ENCODE data around the gene BGLAP.

Gene BGLAP

GRCh38 chr1:156241926-156242325 lies at the start of gene BGLAP:
BGLAP (plus strand) TSS chr1:156242184; CDS start chr1:156242232, 48 bp downstream.
- Histone ChIP-seq H3K4me3 (replicated peaks; ENCODE audit: low read depth, low read length) (no peak within 1 kb of the TSS), H3K36me3 (ENCODE audit: control insufficient read depth, insufficient read depth, low read length) (peaks cover 12% of the 10 kb centered on the region), H3K27me3 (replicated peaks; ENCODE audit: control insufficient read depth, insufficient read depth, low read length) (no peaks in the 10 kb centered on the region)
- no peak for DNase-seq (ENCODE audit: extremely low read depth, insufficient read length)
- no peak for TF ChIP-seq CTCF (IDR thresholded peaks at IDR 0.05; ENCODE audit: insufficient read depth, low read length, poor library complexity, severe bottlenecking)

- no peak for DNase-seq (ENCODE audit: extremely low read depth, insufficient read length)
- Histone ChIP-seq H3K27me3 (replicated peaks; ENCODE audit: control insufficient read depth, insufficient read depth, low read length) (no peaks in the 10 kb centered on the region), H3K4me3 (replicated peaks; ENCODE audit: low read depth, low read length) (peak overlapping the region; percentile 100), H3K36me3 (ENCODE audit: control insufficient read depth, insufficient read depth, low read length) (peaks cover 5% of the 10 kb centered on the region)
- no peak for TF ChIP-seq CTCF (IDR thresholded peaks at IDR 0.05; ENCODE audit: insufficient read depth, low read length, poor library complexity, severe bottlenecking)
These were observed 48.8 kb upstream of the BGLAP start for GRCh38 chr1:156193208-156193487.

- H3K4me3 ChIP-seq (replicated peaks; ENCODE audit: low read depth, low read length) = peak within 1 kb of the TSS; percentile 100
- peak; percentile 90 for DNase-seq (ENCODE audit: extremely low read depth, insufficient read length)
- peak; percentile 29 for TF ChIP-seq CTCF (IDR thresholded peaks at IDR 0.05; ENCODE audit: insufficient read depth, low read length, poor library complexity, severe bottlenecking)
These were observed 48.3 kb upstream of the BGLAP start, which contains the start of gene SLC25A44 for GRCh38 chr1:156193488-156194299. SLC25A44 (plus strand) TSS chr1:156194104; CDS start chr1:156199848, 5,744 bp downstream.

GRCh38 chr1:156194300-156194652 lies 47.7 kb upstream of the BGLAP start:
- no peak for TF ChIP-seq CTCF (IDR thresholded peaks at IDR 0.05; ENCODE audit: insufficient read depth, low read length, poor library complexity, severe bottlenecking)
- no peak for DNase-seq (ENCODE audit: extremely low read depth, insufficient read length)
- H3K36me3 ChIP-seq (ENCODE audit: control insufficient read depth, insufficient read depth, low read length) = peaks cover 5% of the 10 kb centered on the region
- peak overlapping the region; percentile 100 for H3K4me3 ChIP-seq (replicated peaks; ENCODE audit: low read depth, low read length)
- no peaks in the 10 kb centered on the region for H3K27me3 ChIP-seq (replicated peaks; ENCODE audit: control insufficient read depth, insufficient read depth, low read length)

More at GRCh38 chr1:156193488-156194299, 48.3 kb upstream of the BGLAP start, which contains the start of gene SLC25A44:
- H3K36me3 ChIP-seq (ENCODE audit: control insufficient read depth, insufficient read depth, low read length) = peaks cover 5% of the 10 kb centered on the region
- H3K27me3 ChIP-seq (replicated peaks; ENCODE audit: control insufficient read depth, insufficient read depth, low read length) = no peaks in the 10 kb centered on the region

GRCh38 chr1:156195853-156196252 lies 46.1 kb upstream of the BGLAP start:
- no peak for DNase-seq (ENCODE audit: extremely low read depth, insufficient read length)
- no peak for TF ChIP-seq CTCF (IDR thresholded peaks at IDR 0.05; ENCODE audit: insufficient read depth, low read length, poor library complexity, severe bottlenecking)
- Histone ChIP-seq H3K4me3 (replicated peaks; ENCODE audit: low read depth, low read length) (no peak overlapping the region), H3K36me3 (ENCODE audit: control insufficient read depth, insufficient read depth, low read length) (peaks cover 11% of the 10 kb centered on the region), H3K27me3 (replicated peaks; ENCODE audit: control insufficient read depth, insufficient read depth, low read length) (no peaks in the 10 kb centered on the region)

Data from GM06990 (cell line).